Measurements from ENCODE around the gene PALM. TPM values are rescaled to one million over a fixed set of nuclear protein-coding genes. Genes with fewer than 3 reads are reported as not detected.

The PALM gene, protein sequence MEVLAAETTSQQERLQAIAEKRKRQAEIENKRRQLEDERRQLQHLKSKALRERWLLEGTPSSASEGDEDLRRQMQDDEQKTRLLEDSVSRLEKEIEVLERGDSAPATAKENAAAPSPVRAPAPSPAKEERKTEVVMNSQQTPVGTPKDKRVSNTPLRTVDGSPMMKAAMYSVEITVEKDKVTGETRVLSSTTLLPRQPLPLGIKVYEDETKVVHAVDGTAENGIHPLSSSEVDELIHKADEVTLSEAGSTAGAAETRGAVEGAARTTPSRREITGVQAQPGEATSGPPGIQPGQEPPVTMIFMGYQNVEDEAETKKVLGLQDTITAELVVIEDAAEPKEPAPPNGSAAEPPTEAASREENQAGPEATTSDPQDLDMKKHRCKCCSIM
- 10 to 100 TPM; 12.5 to 33.0 (median 17.7) TPM for total RNA-seq
- 10 to 100 TPM; 18.9 to 36.7 TPM for polyA plus RNA-seq
- long read RNA-seq, donor 1, partial matches to known transcripts = 0 of 6 reads
- long read RNA-seq, donor 1, other reads (novel, unspliced or antisense) = 4 of 6 reads
- long read RNA-seq, donor 2, partial matches to known transcripts = 0 of 16 reads
- long read RNA-seq, donor 2, other reads (novel, unspliced or antisense) = 12 of 16 reads
- long read RNA-seq, donor 3, partial matches to known transcripts = 6 of 7 reads
- long read RNA-seq, donor 3, other reads (novel, unspliced or antisense) = 1 of 7 reads

DNA sequence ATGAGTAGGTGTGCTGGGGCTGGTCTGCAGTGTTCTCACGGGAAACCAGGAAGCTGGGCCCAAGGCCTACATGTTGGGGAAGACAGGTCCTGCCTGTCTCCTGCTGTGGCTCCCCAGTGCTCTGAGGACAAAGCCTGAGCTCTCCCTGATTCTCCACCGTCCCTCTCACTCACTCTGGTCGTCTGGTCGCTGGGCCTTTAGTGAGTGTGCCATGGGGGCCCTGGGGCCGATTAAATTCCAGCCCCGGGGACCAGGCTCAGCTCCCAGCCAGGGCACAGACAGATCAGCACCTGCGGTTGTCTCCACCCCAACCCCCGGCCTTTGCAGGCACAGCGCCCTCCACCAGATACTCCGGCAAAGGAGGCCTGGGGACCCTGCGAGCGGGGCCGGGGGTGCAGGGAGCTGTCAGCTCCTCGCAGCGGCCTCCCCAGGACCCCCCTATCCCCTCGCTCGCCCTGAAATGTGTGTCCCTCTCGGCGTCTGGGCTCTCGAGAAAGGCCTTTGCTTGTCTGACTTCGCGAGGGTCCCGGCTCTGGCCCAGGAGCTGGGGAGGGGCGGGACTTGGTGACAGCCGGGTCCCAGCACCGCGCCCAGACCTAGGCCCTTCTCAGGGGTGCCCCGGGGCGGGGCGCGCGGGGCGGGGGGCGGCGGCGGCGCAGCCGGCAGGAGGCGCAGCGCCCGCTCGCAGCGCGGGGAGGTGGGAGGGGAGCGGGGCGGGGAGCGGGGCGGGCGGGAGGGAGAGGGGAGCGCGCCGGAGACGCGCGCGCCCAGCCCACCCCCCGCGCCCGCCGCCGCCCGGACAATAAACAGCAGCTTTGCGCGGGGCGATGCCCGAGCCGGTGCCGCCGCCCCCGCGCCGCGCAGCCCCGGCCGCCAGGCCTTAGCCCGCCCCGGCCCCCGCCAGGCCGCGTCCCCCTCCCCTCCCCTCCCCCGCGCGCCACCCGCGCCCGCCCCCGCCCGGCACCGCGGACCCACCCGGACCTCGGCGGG is at the start of gene PALM:
Gene PALM (plus strand): TSS at position 782 of the 990 bp plus-strand sequence. CDS start 212 bp downstream, outside the sequence.
- WGBS, 2 donors = 10 to 14% methylated on average over 37 to 79 of the region's 93 CpGs
- ATAC-seq (peak in 4 of 8 donors; percentile 19 to 47 (median 26)), DNase-seq (peak in 1 of 2 donors; percentile 58)
- intact Hi-C loops (cut with DNase I) = no loop called here
- Histone ChIP-seq H3K4me1 (peaks cover 0 to 34% (median 19%) of the 10 kb centered on the region in 9 donors), H3K27ac (peak within 1 kb of the TSS; percentile 80 to 95 (median 89)), H3K27me3 (peaks cover 0 to 26% (median 0%) of the 10 kb centered on the region in 7 donors), H3K36me3 (peaks cover 0 to 4% (median 0%) of the 10 kb centered on the region in 9 donors), H3K9me3 (peaks cover 0 to 6% (median 0%) of the 10 kb centered on the region in 11 donors), H3K4me3 (peak within 1 kb of the TSS; percentile 44 to 83 (median 70))
- TF ChIP-seq, protein P1, sequence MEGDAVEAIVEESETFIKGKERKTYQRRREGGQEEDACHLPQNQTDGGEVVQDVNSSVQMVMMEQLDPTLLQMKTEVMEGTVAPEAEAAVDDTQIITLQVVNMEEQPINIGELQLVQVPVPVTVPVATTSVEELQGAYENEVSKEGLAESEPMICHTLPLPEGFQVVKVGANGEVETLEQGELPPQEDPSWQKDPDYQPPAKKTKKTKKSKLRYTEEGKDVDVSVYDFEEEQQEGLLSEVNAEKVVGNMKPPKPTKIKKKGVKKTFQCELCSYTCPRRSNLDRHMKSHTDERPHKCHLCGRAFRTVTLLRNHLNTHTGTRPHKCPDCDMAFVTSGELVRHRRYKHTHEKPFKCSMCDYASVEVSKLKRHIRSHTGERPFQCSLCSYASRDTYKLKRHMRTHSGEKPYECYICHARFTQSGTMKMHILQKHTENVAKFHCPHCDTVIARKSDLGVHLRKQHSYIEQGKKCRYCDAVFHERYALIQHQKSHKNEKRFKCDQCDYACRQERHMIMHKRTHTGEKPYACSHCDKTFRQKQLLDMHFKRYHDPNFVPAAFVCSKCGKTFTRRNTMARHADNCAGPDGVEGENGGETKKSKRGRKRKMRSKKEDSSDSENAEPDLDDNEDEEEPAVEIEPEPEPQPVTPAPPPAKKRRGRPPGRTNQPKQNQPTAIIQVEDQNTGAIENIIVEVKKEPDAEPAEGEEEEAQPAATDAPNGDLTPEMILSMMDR (IDR thresholded peaks at IDR 0.05) = peak in 7 of 9 donors; percentile 14 to 51 (median 33)

- intact Hi-C loops (cut with DNase I) = no loop called here
- peak overlapping the region in 9 of 10 donors; percentile 16 to 100 (median 97) for H3K4me3 ChIP-seq
- H3K27ac ChIP-seq = peak overlapping the region in 9 of 10 donors; percentile 67 to 97 (median 91)
- H3K36me3 ChIP-seq = peaks cover 0 to 19% (median 0%) of the 10 kb centered on the region in 9 donors
- WGBS, 2 donors = 45 to 53% methylated on average over 20 of the region's 20 CpGs
- TF ChIP-seq, protein P1 (IDR thresholded peaks at IDR 0.05) = no peak
- no peaks in the 10 kb centered on the region for H3K27me3 ChIP-seq
- ATAC-seq (no peak), DNase-seq (peak in 1 of 2 donors; percentile 17)
- no peaks in the 10 kb centered on the region for H3K9me3 ChIP-seq
- peaks cover 45 to 83% (median 71%) of the 10 kb centered on the region in 9 donors for H3K4me1 ChIP-seq
Observed at GRCh38 chr19:660793-661426, 47.8 kb upstream of the PALM start.

DNA sequence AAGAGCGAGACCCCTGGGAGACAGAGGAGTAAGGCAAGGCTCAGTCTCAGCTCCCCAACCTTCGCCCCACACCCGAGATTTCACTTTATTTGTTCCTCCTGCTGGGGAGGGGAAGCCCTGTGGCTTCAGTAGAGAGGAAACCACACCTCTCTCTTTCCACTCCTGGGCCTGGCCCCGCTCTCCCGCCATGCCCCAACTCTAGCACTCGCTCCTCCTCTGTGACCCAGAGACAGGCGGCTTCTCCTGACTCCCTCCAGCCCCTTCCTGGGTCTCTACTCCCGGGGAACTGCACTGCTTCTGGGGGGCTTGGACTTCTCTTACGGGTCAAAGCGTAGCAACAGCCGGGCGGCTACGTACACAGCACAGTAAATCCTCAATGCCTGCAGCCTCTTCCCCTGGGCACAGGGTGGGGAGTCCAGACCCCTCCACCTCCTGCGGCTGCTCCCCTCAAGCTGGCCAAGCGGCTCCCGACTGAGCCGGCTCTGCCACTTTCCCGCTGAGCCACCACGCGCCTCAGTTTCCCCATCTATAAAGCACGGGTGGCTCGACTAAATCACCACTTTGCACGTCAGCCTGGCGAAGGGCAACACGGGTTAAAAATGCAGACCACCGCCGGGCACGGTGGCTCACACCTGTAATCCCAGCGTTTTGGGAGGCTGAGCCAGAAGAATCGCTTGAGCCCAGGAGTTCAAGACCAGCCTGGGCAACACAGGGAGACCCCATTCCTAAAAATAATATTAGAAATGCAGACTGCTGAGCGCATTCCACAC is 47.1 kb upstream of the PALM start:
- peaks cover 0 to 19% (median 0%) of the 10 kb centered on the region in 9 donors for H3K36me3 ChIP-seq
- peak overlapping the region; percentile 87 to 100 (median 97) for H3K4me3 ChIP-seq
- peak overlapping the region; percentile 8 to 97 (median 90) for H3K27ac ChIP-seq
- DNase-seq (no peak), ATAC-seq (peak in 5 of 8 donors; percentile 16 to 34 (median 24))
- 21 to 26% methylated on average over 31 of the region's 31 CpGs for WGBS, 2 donors
- TF ChIP-seq, protein P1 (IDR thresholded peaks at IDR 0.05) = no peak
- intact Hi-C loops (cut with DNase I) = loop anchor here in 1 of 10 donors (2.0 kb wide), 1 partner anchor 19 kb away; no protein-coding TSS in a partner anchor
- H3K27me3 ChIP-seq = no peaks in the 10 kb centered on the region
- peaks cover 45 to 77% (median 71%) of the 10 kb centered on the region in 9 donors for H3K4me1 ChIP-seq
- no peaks in the 10 kb centered on the region for H3K9me3 ChIP-seq

All from heart right ventricle (tissue), 16 donors.